GM19240 (cell line): Measurements from ENCODE around the gene LCN2.
"Not testable (repeated sequence)": the region's sequence is repeated elsewhere in the genome, so short reads cannot be mapped to it uniquely, and the experiment has no call there.

Source experiments
- DNase-seq: peaks from one replicate; pipeline ENCODE4 v3.0.0; 2011; ENCODE audit warnings: low spot score; ENCODE audit not compliant: insufficient read length

The LCN2 gene

DNA sequence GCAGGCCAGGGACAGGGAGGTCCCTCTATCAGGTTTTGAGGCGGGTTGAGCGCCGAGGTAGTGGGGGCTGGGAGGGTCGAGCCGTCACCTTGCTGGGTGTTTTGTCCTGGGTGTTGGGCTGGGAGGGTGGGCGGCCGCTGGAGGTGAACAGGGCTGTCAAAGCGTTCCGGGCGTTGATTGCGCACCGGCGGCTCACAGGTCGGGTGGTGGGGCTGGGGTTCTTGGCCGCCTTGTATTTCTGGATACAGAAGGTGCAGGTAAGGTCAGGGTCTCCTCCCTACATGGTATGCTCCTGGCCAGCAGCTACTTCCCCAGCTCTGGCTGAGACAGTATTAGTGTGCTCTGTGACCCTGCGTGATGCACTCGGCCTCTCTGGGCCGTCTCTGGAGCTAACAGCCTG is 16.9 kb downstream of the LCN2 start:
- DNase-seq: no peak

DNA sequence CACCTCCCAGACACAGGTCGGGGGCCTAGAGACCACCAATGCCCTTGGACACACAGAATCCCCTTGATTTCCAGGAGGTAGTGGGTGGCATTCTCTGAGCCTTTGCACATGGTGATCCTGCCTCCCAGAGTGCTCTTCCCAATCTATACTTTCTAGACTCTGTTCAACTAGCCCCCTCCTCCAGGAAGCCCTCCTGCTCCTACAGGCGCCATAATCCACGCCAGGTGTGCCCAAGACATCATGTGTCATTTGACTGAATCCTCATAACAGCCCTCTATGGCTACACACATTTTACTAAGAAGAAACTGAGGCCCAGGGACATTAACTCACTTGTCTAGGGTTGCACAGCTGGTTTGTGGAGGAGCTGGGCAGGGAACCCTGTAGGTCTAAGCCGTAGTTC is 18.0 kb downstream of the LCN2 start:
- no peak for DNase-seq

DNA sequence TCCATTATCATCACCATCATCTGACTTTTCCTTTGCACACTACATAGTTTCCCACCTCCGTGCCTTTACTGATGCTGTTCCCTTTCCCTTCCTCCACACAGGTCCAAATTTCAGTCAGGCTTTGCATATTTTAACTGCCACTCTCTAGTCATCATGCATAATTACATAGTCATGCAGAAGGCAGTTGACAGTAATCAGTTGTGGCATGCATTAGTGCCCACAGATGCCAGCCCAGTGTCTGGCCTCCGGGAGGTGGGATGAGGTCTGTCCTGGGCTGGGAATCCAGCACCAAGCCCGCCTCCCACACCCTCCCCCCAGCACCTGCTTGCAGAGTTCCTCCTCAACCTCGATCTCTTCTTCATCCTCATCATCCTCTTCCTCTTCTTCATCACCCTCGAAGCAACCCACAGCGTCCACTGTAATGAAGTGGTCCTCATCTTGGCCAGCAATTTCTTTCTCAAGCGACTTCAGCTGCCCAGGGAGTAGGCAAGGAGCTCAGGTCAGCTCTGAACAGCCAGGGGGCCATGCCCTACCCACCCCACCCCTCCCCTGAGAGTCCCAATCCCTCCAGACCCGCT is 19.6 kb downstream of the LCN2 start:
- no peak for DNase-seq

DNA sequence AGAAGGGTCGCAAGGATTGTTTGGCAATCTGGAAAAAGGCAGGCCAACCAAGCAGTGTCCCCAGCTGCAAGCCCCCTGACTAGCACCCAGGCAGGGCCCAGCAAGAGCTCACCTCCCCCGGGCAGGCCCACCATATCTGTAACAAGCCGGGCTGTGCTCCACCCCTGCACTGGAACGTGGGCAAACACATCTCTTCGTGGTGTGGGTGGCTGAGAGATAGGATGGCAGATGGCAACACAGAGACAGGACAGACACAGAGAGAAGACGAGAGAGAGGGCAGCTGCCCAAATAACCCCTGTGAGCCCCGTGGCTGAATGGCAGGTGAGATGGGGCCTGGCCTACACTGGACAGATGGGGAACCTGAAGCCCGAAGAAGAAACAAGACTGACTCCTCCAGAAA is 20.2 kb downstream of the LCN2 start:
- DNase-seq: no peak

DNA sequence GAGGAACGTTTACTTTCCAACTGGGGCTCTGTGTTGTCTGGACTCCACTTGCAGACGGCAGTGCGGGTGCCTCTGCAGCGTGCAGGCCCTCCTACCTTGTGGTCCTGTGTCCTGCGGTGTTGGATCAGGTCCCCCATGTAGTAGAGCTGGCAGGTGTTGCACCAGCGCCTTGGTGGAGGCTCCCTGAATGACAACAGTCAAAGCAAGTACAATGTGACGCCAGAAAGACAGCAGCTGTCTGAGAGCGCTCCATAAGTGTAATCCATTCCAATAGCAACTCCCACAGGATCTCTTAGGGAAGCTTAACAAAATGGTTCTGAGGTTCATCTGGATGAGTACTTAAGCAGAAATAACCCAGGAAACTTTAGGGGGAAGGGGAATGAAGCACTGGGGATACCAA is 20.7 kb downstream of the LCN2 start:
- no peak for DNase-seq

DNA sequence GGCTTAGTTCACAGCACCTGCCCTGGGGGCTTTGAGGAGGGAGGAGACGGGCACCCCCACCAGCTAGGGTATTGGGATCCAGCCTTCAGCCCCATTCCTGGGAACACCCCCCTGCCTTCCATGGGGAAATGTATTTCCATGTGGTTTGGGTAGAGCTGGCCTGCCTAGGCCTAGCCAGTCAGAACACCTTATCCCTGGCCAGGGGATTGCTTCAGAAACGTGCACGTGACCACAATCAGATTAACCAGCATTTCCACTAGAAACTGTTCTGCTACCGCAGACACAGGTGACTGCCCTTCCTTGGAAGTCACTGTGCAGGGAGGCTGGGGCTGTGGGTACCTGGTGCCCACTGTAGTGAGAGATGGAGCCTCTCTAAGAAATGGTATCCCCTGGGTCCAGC is 24.8 kb downstream of the LCN2 start:
- DNase-seq: no peak

DNA sequence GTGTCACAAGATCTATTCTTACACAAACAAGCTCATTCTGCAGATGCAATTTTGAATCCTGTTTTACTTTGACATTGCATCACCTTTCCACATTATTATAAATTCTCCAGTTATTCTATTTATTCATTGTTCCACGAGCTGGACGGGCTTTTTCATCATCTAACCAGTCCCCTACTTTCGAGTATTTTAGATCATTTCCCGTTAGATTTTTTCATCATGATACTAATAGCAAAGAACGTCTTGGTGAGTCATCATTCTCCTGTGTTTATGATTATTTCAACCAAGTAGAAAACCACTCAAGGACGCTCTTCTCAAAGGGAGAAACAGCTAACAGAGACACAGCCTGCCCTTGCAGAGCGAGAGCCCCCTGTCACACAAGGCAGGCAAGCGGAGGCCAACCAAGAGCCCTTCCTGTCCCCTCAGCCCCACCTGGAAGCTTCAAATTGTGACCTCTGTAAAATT is 25.9 kb downstream of the LCN2 start:
- DNase-seq: no peak

DNA sequence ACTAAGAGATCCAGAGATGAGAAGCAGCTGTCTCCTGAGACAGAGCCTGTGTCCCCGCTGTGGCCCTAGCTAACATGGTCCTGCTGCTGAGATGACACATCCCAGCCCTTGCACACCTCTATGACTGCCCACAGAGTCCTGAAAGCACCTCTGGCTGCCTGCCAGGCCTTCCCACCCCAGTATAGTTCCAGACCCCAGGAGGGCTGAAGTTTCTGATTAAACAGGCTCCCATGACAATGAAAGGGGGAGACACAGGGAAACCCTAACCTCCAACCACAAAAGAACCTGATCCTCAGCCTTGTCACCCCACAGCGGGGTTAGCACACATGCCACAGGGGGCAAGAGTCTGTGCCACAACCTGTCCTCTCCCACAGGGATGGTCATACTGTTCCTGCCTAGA is 26.5 kb downstream of the LCN2 start:
- no peak for DNase-seq

DNA sequence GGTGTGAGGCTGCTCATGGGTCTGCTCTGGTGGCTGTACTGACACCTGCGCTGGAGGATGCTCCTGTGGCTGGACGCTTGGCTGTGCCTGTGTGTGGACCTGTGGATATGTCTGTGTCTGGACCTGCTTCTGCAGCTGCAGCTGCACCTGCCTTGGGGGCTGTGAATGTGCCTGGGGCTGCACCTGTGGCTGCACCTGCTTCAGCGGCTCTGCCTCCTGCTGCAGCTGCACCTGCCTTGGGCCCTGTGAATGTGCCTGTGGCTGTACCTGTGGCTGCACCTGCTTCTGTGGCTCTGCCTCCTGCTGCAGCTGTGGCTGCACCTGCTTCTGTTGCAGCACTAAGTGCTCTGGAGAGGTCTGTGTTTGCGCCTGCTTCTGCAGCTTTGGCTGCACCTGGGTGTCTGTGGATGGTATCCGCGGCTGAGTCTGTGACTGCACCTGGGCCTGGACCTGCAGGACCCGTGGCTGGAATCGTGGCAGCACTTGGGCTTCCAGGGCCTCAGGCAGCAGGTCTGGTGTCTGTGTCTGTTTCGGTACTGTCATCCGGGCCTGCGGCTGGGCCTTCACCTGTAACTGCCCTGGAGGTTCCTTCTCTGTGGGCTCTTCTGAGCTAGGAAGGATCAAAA is 29.7 kb downstream of the LCN2 start:
- no peak for DNase-seq

DNA sequence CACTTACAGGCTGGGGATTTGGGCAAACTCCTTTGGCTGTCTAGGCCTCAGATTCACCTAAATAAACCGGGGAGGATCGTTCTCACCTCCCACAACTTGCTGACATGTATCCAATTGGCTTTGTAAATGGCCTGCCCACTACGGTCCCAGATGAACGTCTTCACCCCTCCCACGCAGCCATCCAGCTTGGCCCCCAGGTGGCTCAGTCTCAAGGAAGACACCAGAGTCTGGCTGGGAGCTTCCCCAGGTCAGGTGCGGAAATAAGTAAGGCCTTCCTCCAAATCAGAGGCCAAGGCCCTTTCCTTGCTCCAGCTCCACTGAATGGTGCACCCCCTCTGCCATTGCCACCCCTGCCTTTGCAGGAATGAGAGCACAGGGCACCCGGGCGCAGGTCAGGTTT is 30.7 kb downstream of the LCN2 start:
- no peak for DNase-seq

DNA sequence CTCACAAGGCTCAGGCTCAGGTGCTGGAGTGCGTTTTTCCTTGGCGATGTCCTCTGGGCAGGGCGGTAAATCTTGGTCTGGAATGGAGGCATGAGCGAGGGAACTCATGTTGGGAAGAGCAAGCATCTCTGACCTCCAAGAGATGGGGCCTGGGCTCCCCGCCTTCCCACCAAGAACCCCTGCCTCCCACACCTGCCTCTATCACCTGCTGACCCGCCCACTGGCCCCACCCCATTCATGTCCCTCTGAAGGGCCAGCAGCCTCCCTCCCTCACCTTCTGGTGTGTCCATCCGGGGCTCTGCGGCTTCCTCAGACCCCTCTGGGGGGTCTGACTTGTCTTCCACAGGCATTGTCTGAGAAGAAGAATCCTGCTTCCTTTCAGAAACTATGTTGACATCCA is 31.2 kb downstream of the LCN2 start:
- no peak for DNase-seq

DNA sequence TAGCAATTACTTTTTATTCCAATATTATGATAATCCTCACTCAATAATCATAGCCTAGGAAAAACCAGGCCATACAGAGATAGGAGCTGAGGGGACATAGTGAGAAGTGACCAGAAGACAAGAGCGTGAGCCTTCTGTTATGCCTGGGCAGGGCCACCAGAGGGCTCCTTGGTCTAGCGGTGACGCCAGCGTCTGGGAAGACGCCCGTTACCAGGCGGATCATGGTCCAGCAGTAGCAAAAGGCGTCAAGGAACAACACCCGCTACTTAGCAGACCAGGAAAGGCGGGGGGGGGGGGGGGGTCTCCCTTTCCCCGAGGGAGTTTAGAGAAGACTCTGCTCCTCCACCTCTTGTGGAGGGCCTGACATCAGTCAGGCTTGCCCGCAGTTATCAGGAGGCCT is 32.2 kb downstream of the LCN2 start:
- DNase-seq: not testable (repeated sequence)

DNA sequence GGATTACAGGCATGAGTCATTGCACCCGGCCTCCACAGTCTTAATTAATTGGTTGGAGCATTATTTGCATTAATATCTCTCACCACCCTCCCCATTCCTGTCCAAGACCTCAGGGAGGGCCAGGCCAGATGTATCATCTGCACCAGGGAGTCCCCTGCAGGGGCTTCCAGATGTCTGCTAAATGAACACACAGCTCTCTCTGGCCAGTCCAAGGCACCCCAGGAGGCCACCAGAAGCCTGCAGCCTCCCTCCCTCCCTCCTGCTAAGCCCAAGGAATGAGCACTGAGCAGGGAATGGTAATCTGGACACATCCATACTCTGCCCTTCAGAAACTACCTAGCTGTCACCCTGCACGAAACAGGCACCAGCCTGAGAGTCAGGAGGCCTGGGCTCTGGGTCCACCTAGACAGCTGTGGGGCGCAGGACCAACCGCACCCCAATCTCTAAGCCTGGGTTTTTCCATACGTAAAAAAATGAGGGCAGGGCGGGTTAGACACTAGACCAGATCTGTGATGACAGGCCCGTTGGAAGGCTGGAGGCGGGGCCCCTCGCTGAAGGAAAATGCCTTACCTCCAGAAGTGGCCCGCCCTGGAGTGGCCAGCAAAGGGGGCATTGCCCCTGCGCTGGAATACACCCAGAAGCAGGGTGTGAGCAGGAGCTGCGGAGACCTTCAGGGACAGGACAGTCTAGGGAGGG is 33.8 kb downstream of the LCN2 start:
- DNase-seq: no peak

DNA sequence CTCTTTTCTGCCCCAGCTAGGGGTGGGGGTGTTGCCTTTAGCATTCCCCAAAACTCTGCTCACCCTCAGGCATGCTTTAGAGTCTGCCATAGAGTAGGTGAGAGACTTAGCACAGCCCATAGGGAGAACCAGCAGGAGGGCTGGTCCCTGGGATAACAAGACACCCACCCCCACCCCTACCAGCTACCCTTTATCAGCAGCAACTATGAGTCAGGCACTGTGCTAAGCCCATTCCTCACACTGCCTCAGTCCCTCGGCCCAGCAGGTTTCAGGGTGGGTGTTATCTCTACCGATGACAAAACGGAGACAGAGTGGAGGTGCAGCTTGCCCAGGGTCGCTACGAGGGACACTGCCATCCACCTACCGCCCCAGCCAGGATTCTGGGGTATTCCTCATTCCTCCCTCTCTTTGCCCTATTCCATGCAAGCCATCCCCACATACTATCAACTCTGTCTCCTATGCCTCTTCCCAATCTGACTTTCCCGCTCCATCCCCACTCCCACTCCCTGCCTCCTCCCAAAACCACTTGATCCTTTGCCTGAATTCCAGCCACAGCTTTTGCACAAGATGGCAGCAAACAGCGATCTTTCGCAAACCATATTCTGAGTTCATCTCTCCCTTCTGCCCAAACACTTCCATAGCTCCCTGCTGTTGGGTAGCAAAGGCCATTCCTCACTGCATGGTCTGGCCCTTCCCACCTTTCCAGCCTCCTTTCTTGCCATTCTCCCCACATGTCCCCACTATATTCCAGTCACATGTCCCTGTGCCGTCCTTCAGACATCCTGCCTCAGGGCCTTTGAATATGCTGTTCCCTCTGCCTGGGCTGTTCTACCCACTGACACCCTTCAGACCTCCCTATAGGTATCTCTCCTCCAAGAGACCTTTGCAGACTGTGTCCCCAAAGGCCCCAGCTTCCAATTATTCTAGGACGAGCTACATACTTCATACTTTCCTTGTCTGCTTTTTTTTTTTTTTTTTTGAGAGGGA is 37.0 kb downstream of the LCN2 start:
- DNase-seq: no peak

DNA sequence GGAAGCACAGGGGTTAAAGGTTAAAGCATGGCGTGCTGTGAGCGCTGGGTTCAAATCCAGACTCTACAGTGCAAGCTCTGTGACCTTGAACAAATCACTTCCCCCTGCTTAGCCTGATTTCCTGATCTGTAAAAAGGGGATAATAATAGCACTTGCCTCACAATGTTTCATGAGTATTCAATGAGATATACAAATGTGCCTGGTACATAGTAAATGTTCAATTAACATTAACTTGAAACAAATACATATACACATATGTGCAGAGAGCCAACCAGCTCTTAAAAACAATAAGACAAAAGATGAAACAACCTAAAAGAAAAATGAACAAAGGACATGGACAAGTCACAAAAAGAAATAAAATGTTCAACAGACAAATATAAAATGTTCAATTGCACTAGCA is 38.1 kb downstream of the LCN2 start:
- DNase-seq: no peak

DNA sequence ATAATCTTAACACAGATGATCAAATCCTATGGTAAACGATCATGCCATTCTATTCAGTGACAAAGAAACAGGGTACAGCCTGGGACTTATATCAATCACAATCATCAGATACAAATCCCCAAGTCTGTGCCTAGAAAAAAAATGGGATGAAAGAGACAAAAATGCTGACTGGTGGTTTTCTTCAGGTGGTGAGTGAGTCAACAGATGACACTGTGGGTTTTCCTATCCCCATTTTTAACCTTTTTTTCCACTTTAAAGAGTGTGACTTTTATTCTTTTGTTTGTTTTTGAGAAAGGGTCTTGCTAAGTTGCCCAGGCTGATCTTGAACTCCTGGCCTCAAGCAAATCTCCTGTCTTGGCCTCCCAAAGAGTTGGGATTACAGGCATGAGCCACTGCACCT is 39.0 kb downstream of the LCN2 start:
- no peak for DNase-seq

DNA sequence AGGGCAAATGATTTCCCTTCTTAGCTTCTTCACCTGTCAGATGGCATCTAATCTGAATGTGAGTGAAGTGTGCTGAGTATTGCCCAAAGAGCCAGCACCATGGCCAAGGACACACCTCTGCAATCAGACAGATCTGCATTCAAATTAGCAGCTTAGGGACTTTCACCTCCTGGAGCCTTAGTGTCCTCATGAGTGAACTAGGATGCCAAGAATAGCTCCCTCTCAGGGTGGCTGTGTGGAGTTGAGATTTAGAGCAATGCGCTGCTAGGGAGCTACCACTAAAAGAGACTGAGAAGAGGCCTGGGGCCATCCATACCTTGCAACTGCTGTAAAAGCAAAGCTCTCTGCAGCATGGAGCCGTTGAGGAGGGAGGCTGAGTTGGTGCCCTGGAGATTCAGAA is 40.8 kb downstream of the LCN2 start:
- DNase-seq: no peak

DNA sequence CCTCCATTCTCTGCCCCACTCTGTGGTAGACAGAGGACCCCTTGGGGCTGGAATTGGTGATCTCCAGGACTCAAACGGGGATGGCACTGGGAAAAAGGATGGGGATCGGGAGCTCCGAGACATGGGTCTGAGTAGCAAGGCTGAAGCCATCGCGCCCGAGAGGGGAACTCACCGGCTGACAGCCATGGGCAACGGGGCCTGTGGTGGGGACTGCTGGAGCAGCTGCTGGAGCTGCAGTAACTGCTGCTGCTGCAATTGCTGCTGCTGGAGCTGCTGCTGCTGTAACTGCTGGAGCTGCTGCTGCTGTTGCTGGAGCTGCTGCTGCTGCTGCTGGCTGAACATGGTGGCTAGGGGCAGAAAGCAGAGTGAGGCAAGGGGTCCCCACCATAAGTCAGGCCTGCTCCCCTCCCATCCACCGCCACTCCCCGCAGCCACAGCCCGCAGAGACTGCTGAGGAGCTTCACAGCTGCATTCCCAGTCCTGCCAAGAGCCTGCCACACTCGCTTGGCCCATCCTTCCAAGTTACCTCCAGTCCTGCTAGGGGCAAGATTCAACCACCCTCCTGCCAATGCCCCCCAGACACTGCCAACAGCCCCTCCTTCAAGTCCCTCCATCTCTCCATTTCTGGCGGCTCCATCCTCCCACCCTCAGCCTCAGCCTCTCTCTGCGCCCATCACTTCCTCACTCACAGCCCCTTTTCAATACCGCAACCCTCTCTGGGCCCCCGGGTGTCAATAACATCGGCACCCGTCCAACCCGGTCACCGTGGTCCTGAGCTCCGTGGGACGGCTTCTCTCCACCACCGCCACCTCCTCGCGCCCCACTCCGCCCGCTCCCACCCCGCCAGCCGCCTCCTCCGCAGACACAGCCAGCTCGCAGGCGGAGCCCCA is 41.5 kb downstream of the LCN2 start:
- DNase-seq: no peak

DNA sequence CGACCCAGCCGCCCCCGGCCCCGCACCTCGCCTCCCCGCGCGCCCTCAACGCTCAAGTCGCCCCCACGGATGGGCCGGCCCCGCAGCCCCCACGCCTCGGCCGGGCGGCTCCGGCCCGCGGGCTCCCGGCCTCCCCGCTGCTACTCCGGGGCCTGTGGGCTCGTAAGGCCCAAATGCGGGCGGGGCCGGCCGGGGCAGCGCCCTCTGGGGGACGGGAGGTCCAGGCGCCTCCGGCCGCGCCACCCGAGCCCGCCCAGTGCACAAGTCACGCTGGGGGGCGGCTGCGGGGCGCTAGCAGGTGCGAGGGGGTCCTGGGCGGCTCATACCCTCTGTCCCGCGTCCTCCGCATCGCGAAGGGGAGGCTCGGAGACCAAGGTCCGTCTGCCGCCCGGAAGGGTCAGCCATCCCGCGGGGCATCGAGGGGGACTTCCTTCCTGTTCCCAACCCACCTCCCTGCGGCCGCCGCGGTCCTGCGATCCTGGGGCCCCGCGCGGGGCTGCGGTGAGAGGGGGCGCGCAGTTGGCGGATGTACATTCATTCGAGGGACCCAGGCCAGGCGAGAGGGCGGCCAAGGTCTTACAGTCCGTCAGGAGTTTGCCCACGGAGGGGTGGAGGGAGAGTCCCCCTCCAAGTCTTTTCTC is 42.3 kb downstream of the LCN2 start, which contains the start of gene CIZ1:
Gene CIZ1 (minus strand): TSS at position 167 of the 641 bp plus-strand sequence. CDS start 715 bp downstream, outside the sequence.
- DNase-seq: peak; percentile 87
